ENCODE measurements around the gene MAPK14. TPM values are rescaled to one million over a fixed set of nuclear protein-coding genes. Genes with fewer than 3 reads are reported as not detected.

MAPK14 gene
- polyA plus RNA-seq, 2 of the 4 experiments (the other 2 are of a cell fraction), result 19.4 to 36.7 TPM

DNA sequence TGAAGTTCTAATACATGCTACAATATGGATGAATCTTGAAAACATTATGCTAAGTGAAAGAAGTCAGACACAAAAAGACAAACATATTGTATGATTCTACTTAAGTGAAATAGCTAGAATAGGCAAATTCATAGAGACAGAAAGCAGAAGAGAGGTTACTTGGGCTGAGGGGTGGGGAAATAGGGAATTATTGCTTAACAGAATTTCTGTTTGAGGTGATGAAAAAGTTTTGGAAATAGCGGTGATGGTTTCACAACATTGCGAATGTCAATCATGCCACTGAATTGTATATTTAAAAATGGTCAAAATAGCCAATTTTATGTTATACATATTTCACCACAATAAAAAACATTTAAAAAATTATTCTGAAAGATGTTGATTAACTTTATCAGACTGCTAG, 9.3 kb upstream of the MAPK14 start:
- POLR2A ChIA-PET, result no interaction called here
- Histone ChIP-seq H3K4me2 (no peak overlapping the region), H3K4me3 (no peak overlapping the region), H3K4me1 (no peaks in the 10 kb centered on the region), H3K9me3 (no peaks in the 10 kb centered on the region), H3K27ac (no peak overlapping the region)
- ATAC-seq, result no peak
- TF ChIP-seq TP53 (CRISPR knock-in tag; IDR thresholded peaks at IDR 0.05) (no peak), ZC3H11A (IDR thresholded peaks at IDR 0.05) (no peak), CEBPB (IDR thresholded peaks at IDR 0.05) (no peak), FOSL2 (IDR thresholded peaks at IDR 0.05) (no peak), FOSL2 (CRISPR knock-in tag; IDR thresholded peaks at IDR 0.05) (no peak), NR3C1 (IDR thresholded peaks at IDR 0.05) (no peak), RNF2 (IDR thresholded peaks at IDR 0.05; ENCODE audit: borderline replicate concordance, low read depth) (no peak), RAD21 (conservative IDR thresholded peaks at IDR 0.05 in 1 of 2, IDR thresholded peaks at IDR 0.05 in 1 of 2) (no peak), POLR2A (IDR thresholded peaks at IDR 0.05; ENCODE audit: low read length) (no peak), SREBF2 (IDR thresholded peaks at IDR 0.05) (no peak), MAFK (IDR thresholded peaks at IDR 0.05; ENCODE audit: partially characterized antibody) (no peak)
- DNase-seq (ENCODE audit: low read depth in 1 of 2, low spot score in 1 of 2), result no peak
- WGBS (ENCODE audit: missing lambda C conversion rate), result 91% methylated on average over 2 of the region's 2 CpGs
- CTCF ChIA-PET, result no interaction called here
- no peak for FAIRE-seq

DNA sequence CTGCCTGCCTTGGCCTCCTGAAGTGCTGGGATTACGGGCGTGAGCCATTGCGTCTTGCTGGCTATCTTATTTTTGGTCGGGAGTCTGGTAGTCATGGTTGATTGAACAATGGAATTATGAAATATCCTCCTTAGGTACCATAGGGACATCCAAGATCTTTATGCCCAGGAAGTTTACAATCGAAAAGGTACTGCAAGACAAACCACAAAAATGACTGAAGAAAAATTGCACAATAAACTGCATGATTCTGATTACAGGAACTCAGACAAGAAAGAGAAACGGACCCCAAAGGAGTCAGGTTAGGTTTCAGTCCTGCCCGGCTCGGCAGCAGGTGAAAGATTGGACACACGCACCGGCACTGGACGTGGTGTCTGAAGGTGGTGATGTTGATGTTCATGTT, 8.4 kb upstream of the MAPK14 start:
- TF ChIP-seq MAZ (IDR thresholded peaks at IDR 0.05; ENCODE audit: borderline replicate concordance, low read depth, low read length), result no peak
- no peak for TF ChIP-seq FOSB (CRISPR knock-in tag; IDR thresholded peaks at IDR 0.05)
- TF ChIP-seq, protein P1, sequence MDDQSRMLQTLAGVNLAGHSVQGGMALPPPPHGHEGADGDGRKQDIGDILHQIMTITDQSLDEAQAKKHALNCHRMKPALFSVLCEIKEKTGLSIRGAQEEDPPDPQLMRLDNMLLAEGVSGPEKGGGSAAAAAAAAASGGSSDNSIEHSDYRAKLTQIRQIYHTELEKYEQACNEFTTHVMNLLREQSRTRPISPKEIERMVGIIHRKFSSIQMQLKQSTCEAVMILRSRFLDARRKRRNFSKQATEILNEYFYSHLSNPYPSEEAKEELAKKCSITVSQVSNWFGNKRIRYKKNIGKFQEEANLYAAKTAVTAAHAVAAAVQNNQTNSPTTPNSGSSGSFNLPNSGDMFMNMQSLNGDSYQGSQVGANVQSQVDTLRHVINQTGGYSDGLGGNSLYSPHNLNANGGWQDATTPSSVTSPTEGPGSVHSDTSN (IDR thresholded peaks at IDR 0.05), result no peak
- TF ChIP-seq HEYL (CRISPR knock-in tag; IDR thresholded peaks at IDR 0.05), result no peak
- no peak for TF ChIP-seq POLR2AphosphoS2 (conservative IDR thresholded peaks at IDR 0.05; ENCODE audit: low read length)
- no peak for TF ChIP-seq RCOR1 (IDR thresholded peaks at IDR 0.05; ENCODE audit: low read depth, low read length)
- TF ChIP-seq CBX8 (IDR thresholded peaks at IDR 0.05), result no peak
- no peak for TF ChIP-seq HDAC2 (IDR thresholded peaks at IDR 0.05)
- no peak for TF ChIP-seq GATA3 (IDR thresholded peaks at IDR 0.05; ENCODE audit: borderline replicate concordance)
- no peak for TF ChIP-seq RARB (CRISPR knock-in tag; IDR thresholded peaks at IDR 0.05)
- Histone ChIP-seq H3K27ac (no peak overlapping the region), H3K4me1 (no peaks in the 10 kb centered on the region), H3K4me3 (no peak overlapping the region), H3K9me3 (no peaks in the 10 kb centered on the region), H3K4me2 (no peak overlapping the region)
- 83% methylated on average over 11 of the region's 11 CpGs for WGBS (ENCODE audit: missing lambda C conversion rate)
- ChIA-PET CTCF (no interaction called here), POLR2A (no interaction called here)
- no peak for ATAC-seq
- no peak for FAIRE-seq
- DNase-seq (ENCODE audit: low read depth in 1 of 2, low spot score in 1 of 2), result no peak

DNA sequence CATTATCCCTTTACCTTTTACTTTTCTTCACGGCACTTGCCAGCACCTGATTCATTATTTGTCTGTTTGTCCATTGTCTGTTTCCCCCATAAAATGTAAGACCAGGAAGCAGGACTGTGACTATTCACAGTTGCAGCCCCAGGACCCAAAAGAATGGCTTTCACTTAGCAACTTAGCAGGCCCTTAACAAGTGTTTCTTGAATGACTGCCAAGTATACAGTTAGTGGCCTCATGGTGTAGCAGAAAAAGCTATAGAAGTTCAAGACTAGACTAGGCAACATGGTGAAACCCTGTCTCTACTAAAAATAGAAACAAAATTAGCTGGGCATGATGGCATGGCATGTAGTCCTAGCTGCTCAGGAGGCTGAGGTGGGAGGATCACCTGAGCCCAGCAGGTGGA, 7.5 kb upstream of the MAPK14 start:
- no peak overlapping the region for H3K4me3 ChIP-seq
- WGBS (ENCODE audit: missing lambda C conversion rate), result 0% methylated on average over 1 of the region's 1 CpG
- ATAC-seq (no peak), FAIRE-seq (no peak), DNase-seq (ENCODE audit: low read depth in 1 of 2, low spot score in 1 of 2) (no peak)
- H3K27ac ChIP-seq, result no peak overlapping the region
- TF ChIP-seq, protein P2, sequence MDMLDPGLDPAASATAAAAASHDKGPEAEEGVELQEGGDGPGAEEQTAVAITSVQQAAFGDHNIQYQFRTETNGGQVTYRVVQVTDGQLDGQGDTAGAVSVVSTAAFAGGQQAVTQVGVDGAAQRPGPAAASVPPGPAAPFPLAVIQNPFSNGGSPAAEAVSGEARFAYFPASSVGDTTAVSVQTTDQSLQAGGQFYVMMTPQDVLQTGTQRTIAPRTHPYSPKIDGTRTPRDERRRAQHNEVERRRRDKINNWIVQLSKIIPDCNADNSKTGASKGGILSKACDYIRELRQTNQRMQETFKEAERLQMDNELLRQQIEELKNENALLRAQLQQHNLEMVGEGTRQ (IDR thresholded peaks at IDR 0.05), result no peak
- TF ChIP-seq ZC3H11A (IDR thresholded peaks at IDR 0.05) (no peak), GATA3 (IDR thresholded peaks at IDR 0.05; ENCODE audit: borderline replicate concordance) (no peak), CBX8 (IDR thresholded peaks at IDR 0.05) (no peak), RFX5 (IDR thresholded peaks at IDR 0.05) (no peak), HOXB13 (CRISPR knock-in tag; IDR thresholded peaks at IDR 0.05; ENCODE audit: low read depth) (no peak), RNF2 (IDR thresholded peaks at IDR 0.05; ENCODE audit: borderline replicate concordance, low read depth) (no peak), JUNB (IDR thresholded peaks at IDR 0.05) (no peak), BHLHE40 (IDR thresholded peaks at IDR 0.05; ENCODE audit: low read depth, low read length) (no peak)
- TF ChIP-seq, protein P3, sequence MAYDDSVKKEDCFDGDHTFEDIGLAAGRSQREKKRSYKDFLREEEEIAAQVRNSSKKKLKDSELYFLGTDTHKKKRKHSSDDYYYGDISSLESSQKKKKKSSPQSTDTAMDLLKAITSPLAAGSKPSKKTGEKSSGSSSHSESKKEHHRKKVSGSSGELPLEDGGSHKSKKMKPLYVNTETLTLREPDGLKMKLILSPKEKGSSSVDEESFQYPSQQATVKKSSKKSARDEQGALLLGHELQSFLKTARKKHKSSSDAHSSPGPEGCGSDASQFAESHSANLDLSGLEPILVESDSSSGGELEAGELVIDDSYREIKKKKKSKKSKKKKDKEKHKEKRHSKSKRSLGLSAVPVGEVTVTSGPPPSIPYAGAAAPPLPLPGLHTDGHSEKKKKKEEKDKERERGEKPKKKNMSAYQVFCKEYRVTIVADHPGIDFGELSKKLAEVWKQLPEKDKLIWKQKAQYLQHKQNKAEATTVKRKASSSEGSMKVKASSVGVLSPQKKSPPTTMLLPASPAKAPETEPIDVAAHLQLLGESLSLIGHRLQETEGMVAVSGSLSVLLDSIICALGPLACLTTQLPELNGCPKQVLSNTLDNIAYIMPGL (CRISPR knock-in tag; IDR thresholded peaks at IDR 0.05; ENCODE audit: borderline replicate concordance), result no peak
- TF ChIP-seq, protein P4, sequence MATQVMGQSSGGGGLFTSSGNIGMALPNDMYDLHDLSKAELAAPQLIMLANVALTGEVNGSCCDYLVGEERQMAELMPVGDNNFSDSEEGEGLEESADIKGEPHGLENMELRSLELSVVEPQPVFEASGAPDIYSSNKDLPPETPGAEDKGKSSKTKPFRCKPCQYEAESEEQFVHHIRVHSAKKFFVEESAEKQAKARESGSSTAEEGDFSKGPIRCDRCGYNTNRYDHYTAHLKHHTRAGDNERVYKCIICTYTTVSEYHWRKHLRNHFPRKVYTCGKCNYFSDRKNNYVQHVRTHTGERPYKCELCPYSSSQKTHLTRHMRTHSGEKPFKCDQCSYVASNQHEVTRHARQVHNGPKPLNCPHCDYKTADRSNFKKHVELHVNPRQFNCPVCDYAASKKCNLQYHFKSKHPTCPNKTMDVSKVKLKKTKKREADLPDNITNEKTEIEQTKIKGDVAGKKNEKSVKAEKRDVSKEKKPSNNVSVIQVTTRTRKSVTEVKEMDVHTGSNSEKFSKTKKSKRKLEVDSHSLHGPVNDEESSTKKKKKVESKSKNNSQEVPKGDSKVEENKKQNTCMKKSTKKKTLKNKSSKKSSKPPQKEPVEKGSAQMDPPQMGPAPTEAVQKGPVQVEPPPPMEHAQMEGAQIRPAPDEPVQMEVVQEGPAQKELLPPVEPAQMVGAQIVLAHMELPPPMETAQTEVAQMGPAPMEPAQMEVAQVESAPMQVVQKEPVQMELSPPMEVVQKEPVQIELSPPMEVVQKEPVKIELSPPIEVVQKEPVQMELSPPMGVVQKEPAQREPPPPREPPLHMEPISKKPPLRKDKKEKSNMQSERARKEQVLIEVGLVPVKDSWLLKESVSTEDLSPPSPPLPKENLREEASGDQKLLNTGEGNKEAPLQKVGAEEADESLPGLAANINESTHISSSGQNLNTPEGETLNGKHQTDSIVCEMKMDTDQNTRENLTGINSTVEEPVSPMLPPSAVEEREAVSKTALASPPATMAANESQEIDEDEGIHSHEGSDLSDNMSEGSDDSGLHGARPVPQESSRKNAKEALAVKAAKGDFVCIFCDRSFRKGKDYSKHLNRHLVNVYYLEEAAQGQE (IDR thresholded peaks at IDR 0.05), result no peak
- TF ChIP-seq, protein P5, sequence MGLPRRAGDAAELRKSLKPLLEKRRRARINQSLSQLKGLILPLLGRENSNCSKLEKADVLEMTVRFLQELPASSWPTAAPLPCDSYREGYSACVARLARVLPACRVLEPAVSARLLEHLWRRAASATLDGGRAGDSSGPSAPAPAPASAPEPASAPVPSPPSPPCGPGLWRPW (IDR thresholded peaks at IDR 0.05), result no peak
- POLR2A ChIA-PET, result no interaction called here
- no peak overlapping the region for H3K4me2 ChIP-seq
- H3K9me3 ChIP-seq, result no peaks in the 10 kb centered on the region
- H3K4me1 ChIP-seq, result no peaks in the 10 kb centered on the region
- CTCF ChIA-PET, result no interaction called here
